ENCODE results near the gene GRIN3B.

DNA sequence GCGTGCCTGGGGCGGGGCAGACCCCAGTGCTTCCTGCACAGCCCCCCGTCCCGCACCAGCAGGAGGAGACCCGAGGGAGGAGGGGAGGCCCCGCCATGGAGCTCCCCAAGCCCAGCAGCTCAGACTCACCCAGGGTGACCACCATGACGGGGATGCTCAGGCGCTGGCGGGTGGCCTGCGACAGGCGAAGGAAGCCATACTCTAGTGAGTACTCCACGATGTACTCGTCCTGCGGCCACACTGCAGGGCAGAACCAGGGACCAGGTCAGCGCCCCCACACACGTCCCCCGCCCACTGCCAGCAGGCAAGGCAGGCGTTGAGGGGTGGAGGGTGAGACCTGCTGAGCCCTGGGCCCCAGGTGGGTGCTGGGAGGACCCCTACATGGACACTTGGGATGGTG, 12.1 kb downstream of the GRIN3B start:
- TF ChIP-seq EZH2phosphoT487 (IDR thresholded peaks at IDR 0.05; ENCODE audit: low read depth), result no peak
- TF ChIP-seq, protein P1, sequence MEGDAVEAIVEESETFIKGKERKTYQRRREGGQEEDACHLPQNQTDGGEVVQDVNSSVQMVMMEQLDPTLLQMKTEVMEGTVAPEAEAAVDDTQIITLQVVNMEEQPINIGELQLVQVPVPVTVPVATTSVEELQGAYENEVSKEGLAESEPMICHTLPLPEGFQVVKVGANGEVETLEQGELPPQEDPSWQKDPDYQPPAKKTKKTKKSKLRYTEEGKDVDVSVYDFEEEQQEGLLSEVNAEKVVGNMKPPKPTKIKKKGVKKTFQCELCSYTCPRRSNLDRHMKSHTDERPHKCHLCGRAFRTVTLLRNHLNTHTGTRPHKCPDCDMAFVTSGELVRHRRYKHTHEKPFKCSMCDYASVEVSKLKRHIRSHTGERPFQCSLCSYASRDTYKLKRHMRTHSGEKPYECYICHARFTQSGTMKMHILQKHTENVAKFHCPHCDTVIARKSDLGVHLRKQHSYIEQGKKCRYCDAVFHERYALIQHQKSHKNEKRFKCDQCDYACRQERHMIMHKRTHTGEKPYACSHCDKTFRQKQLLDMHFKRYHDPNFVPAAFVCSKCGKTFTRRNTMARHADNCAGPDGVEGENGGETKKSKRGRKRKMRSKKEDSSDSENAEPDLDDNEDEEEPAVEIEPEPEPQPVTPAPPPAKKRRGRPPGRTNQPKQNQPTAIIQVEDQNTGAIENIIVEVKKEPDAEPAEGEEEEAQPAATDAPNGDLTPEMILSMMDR (IDR thresholded peaks at IDR 0.05; ENCODE audit: low read depth, low read length), result no peak

Measured in OCI-LY3 (cell line).